H4 (cell line): Measurements from ENCODE around the gene ESR1. TPM values are rescaled to one million over a fixed set of nuclear protein-coding genes. Genes with fewer than 3 reads are reported as not detected.
"Not testable (repeated sequence)": the region's sequence is repeated elsewhere in the genome, so short reads cannot be mapped to it uniquely, and the experiment has no call there.

ENCODE experiments used
- DNase-seq: peaks from one replicate; pipeline ENCODE4 v3.0.0-alpha.2; 2015; ENCODE audit warnings: low spot score
- total RNA-seq: library from RNA; depleted of rRNA; stranded (reverse); fragments of >200 nt; shearing (Covaris generic); gene quantifications from 2 replicates; pipeline ENCODE4 v1.2.3, GENCODE V29; 2014

The ESR1 gene
- total RNA-seq, 1 experiment from 2014 or later = not detected

DNA sequence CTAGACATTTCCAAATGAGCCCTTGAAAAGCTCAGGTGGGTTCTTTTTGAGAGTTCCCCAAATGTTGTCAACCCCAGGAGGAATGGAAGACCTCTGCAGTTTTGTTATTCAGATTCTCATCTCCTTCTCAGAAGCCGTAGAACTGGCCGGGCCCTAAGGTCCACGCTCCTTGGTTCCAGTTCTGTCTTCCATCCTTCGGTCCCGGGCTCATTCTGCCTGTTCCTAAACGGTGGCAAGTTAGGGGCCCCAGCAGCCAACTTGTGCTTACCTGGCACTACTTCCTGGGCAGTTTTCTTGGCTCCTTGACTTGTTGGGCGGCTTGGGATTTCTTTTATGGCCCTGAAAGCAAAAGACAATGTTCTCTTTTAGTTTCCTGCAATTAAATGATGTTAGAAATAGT is 6.4 kb downstream of the ESR1 start:
- DNase-seq = no peak

DNA sequence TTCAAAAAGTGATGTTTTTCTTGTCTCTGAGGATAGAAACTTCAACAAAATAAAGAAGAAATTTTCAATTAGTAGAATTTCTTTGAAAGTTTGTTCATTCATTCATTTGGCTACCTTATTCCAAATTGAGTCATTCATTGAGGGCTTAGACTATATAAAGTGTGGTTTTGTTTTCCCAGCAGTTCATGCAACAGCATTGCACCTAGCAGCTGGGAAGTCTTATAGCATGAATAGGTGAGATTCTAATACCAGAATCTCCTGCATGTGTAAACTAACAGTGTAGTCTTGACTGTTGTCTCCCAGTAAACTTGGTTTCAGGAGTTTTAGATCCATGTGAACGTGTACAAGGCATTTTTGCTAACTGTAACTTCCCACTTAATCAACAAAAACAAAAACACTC is 7.1 kb downstream of the ESR1 start:
- DNase-seq = no peak

DNA sequence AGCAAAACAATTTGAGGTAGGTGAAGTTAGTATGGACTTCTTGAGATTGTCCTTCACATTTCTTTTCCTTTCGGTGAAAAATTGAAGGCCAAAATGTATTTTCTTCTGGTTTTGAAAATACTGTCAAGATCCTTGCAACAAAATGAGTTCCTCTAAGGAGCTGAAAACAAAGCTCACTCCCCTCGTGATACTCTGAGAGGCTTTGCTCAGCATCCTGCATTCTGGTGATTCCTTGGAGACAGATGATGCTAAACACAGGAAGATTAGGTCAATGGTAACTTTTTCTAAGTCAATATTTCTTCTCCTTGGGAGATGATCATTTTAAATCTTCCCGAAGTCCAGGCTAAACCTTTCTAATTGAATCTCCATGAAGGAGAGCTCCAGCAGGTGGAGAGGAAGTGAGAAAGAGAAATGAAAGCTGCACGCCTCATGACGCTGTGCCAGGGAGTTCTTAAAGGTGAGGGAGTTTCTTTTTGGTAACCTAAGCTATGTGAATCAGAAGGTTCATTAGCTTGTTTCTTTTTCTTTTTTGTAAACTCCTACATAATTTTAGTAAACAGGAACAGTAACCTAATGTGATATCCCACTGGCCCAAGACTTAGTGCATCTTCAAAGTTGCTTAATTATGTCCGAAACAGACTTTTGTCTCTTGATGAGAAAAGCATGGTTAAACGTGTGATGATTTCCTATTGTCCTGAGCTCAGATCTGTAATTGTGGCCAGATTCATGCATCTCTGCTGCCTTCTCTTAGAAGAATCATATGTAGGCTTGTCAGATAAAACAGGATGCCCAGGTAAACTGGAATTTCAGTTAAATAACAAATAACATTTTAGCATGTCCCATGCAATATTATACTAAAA is 15.0 kb downstream of the ESR1 start:
- DNase-seq = no peak

DNA sequence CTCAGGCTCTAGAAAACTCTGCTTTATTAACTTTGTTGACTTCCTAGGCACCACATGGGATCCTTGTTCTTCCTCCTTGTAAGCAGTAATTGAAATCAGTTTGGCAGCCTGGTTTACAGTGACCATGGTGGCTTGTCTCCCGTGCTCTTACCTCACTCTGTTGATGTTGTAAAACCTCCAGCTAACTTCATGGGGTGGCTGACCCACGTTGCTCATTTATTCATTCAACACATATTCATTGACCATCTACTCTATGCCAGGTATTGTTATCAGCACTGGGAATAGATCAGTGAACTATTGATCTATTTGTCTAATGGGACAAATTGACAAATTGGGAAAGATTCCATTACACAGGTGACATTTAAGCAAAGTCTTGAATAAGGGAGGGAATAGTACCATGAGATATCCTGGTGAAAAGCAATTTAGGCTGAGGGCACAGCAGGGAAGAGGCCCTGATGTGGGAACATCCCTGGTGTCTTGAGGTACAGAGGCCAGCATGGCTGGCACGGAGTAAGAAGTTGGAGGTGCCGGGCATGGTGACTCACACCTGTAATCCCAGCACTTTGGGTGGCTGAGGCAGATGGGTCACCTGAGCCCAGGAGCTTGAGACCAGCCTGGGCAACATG is 19.1 kb downstream of the ESR1 start:
- DNase-seq = no peak

DNA sequence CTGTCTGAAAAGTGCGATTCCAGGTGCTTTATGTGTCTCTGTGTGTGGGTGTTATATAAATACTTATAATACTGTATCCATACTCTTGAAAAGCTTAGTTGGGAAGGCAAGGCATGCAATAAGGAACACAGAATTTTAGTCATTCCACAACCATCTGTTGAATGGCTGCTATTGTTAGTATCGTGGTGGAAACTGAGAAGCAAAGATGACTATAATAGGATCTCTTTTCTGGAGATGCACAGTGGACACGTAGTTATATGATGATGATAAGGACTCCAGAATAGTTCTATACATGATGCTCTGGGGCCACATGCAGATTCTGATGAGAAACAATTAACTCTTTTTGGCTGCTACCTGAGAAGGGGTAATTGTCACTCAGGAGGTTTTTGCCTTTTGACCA is 25.2 kb downstream of the ESR1 start:
- DNase-seq = no peak

DNA sequence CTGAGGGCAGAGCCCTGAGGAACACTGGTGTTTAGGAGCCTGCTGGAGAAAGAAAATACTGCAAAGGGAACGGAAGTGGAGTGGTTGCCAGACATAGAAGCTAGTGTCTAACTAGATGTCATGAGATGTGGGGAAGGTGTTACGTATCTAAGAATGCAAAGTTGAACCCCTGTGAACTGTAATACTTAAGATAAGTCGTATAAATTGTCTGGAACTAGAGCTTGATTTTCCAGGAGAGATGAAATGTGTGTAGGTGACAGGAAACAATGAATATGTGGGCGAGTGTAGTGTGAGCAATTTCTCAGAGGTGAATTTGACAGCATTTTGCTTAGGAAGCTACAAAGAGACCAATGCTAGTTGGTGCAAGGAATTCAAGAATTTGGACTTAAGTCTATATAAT is 27.9 kb downstream of the ESR1 start:
- DNase-seq = no peak

DNA sequence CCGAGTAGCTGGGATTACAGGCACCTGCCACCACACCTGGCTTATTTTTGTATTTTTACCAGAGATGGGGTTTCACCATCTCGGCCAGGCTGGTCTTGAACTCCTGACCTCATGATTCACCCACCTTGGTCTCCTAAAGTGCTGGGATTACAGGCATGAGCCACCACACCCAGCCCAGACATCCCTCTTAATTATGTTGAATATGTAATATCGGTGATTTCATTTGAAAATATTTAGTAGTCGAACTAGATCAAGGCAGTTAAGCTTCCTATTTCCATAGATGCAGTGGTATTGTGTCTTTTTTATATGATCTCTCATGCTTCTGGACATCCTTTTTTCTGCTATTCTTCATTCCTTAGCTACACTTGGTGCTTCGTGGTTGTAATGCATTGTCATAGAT is 29.7 kb downstream of the ESR1 start:
- no peak for DNase-seq

DNA sequence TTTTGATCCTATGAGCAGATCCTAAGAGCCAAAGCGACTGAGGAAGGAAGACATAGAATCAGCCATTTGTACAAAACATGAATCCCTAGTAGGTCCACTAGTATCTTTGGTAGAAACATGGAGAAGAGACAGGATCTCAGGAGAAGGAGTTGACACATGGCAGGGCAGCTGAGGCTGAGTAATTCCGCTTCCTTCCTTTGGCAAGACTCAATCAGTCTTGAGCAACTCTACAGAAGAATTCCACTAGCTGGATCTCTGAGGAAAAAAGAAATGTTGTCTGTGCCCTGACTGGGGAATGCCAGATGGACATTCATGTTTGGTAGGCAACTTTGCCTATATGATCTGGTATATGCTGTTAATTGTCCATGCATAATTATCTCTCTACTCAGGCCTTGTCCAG is 35.3 kb downstream of the ESR1 start:
- DNase-seq = no peak

DNA sequence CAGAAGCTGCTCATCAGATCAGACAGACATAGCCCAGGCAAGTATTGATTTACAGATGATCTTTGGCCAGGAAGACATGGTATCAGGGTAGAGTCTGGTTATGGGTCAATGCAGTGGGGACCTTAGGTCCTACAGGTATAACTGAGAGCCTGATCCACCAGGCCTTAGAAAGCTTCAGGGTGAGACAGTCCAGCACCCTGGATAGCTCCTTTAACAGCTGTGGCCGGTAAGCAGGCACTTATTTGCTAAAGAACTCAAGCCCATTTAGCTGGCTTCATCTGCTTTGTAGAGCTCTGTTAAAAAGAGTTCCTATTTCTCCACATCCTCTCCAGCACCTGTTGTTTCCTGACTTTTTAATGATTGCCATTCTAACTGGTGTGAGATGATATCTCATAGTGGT is 39.6 kb downstream of the ESR1 start:
- peak; percentile 3 for DNase-seq

DNA sequence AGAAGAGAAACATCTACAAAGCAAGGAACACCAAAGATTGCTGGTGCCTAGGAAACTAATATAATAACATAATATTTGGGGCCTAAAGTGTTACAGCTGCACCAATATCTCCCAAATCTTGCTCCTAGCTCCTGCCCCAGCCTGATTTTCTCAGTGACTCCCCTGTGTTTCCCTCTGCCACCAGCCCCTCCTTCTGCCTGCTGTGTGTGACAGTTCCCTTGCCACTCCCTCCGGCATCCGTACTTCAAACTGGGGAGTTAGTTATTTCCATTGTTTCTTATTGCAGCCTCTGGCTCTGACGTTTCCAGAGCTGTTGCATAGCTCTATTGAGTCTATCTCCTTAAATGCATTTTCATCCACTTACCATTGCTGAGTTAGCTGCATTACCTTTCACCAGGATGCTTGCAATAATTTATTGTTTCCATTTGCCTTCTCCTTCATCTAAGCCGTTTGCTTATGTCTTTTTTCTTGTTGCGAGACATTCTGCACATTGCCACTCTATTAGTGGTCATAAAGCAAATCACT is 43.1 kb downstream of the ESR1 start:
- DNase-seq = no peak

DNA sequence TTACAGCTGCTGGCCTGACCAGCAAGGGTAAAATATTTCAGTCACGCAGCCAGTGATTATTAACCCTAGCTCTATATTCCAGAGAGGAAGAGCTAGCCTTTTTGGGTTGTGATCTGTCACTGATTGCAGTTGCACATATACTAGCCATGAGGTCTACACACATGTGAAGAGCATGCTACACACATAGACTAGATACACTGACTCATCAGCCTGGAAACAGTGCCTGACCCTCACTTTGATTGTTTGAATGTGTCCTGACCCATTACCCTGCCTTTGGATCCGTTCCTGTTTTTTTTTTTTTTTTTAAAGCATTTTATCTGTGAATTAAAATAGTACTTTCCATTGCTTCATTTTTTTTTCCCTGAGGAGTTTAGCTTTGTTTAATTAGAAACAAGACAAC is 50.8 kb downstream of the ESR1 start:
- no peak for DNase-seq

DNA sequence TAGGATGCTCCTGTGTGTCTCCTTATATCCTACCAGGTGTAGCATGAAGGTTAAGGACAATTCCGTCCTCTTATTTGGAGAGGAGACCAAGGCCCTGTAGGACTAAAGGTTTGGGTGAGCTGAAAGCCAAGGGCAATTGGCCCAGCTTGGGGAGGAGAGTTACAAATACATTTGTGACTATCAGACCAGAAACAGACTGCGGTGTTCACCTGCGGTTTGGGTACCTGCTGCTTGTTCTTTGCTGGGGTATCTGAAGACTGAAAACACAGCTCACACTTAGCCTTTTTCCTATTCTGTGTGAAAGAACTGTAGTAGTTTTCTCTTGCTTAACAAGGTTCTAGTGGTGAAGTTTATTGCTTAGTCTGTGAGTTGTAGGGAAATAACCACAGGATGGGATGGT is 55.0 kb downstream of the ESR1 start:
- DNase-seq = no peak

DNA sequence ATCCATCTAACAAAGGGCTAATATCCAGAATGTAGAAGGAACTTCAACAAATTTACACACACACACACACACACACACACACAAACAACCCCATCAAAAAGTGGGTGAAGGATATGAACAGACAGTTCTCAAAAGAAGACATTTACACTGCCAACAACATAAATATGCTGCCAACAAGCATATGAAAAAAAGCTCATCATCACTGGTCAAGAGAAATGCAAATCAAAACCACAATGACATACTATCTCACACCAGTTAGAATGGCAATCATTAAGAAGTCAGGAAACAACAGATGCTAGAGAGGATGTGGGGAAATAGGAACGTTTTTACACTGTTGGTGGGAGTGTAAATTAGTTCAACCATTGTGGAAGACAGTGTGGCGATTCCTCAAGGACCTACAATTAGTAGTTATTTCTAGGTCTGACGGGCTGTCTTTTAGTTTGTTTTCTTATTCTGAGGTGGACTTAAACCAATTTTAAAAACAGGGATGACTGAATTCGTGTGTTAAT is 59.9 kb downstream of the ESR1 start:
- DNase-seq = not testable (repeated sequence)

DNA sequence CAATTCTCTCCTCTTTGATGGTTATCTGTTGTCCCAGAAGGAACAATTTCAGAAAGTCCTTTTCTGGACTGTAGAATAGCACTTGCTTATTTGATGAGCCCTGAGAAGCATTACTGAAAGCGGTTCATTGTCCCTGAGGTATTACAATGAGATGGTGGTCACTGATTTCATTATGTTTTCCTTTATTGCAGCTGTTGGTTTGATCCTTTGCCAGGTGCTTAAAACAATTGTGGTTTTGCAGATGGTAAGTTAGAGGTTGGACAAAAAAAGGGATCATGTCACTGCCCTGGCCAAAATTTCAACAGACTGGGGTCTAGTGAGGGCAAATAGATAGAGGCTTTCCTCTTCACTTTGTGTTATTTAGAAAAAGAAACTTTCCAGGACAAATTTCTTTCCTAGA is 61.9 kb downstream of the ESR1 start:
- no peak for DNase-seq

DNA sequence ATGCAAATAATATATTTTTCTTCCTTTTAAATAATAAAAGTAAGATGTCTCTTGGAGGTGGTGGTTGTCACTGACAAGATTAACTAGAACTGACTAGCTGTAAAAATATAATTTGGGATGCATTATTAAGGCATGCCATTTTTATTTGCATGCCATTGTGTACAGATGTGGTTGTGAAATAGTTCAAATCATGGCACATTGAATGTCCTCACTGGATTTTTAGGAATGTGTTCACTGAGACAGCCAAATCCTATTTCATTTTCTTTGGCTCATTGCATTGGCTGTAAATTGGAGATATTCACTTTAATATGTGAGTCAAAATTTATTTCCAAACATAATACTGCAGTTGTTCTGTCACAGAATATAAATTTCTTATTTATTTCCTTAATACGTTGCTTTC is 62.3 kb downstream of the ESR1 start:
- DNase-seq = no peak

DNA sequence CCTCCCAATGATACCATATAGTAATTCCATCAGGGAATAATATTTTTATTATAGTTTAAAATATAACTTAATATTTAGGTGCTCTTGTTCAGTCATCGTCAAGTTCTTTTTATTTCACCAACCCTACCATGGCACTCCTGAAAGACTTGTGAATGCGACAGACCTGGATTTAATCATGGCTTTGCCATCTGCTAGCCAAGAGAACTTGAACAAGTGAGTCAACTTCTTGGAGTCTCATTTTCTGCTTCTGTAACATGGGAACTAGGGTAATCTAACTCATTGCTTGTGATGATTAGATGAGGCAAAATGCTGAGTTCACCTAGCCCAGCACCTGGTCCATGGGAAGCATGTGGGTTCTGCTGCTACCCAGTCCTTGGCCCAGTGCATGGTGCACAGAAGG is 62.9 kb downstream of the ESR1 start:
- DNase-seq = no peak

DNA sequence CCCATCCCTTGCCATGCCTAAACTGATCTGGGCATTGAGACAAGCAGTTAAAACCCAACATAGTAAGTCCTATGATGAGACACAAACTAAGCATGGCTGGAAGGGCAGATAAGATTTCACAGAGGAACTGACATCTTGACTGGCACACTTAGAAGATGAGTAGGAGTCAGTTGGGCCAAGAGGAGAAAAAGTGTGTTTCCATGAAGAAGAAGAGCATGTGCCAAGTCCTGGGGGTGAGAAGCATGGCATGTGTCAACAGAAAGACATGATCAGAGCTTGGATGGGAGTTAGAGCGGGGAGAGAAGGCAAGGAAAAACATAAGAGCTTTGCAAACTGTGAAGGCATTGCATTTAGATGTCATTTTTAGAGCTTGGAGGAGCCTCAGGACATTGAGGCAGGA is 68.0 kb downstream of the ESR1 start:
- no peak for DNase-seq

DNA sequence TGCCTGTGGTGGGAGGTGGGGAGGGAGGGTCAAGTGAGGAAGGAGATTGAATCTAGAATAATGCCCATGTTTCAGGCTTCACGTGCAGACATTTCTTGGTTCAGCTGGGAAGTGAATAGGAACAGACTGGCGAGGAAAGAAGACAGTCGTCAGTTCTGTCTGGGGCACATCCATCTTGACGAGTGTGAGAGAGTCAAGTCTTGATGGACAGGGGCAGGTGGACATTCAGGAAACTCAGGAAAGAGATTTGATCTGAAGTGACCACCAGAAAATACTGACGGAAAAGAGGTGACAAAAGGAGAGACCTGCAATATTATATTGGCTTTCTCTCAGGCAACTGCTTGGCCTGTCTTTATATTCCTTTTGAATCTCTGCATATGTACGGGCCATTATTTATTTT is 68.6 kb downstream of the ESR1 start:
- DNase-seq = no peak

DNA sequence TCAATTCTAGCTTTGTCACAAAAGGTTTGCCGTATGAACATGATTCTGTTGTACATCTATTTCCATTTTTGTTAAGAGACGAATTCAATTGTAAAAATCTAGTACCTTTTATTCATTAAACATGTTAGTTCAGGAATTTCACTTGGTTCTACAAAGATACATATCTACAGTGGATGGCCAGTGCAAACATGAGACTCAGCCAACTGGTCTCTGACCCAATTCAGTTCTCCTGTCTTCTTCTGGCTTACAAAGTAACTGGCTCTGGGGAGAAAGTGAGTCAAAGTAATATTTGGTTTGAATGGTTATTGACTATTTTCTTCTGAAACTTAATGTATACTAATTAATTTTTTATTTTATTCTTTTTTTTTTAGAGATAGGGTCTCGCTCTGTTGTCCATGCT is 70.0 kb downstream of the ESR1 start:
- no peak for DNase-seq

DNA sequence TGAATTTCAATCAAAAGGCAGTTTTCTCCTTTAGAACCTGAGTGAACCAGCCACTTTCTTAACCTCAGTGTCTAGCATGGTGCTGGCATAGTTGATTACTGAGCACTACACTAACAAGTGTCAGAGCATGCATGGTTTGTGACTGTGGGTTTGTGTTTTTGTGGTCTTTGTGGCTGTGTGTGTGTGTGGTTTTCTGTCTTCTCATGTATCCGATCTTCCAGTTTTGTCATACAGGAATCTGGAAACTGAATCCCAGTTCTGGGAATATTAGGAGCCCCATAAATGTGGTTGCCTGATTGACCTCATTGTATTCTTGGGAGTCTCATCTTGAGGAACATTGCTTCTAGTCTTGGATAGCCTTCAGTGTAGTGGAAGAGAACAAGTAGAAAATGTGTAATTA is 73.7 kb downstream of the ESR1 start:
- peak; percentile 3 for DNase-seq

DNA sequence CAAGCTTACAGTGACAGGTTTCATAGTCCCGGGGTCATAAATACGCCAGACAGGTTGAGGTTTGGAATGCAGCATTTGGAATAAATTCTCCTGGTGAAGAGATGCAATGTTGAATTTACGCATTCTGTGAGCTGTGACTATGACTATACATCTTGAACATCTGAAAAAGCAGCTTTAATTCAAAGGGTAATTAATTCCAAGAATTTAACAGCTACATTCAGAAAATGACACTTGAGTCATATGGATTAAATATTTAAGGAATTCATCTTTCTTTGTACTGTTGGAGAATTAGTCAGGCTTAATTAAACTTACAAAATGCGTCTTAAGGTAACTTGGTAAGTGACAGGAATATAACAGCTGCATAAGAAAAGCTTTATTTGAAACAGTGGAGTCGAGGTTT is 74.7 kb downstream of the ESR1 start:
- DNase-seq = no peak

DNA sequence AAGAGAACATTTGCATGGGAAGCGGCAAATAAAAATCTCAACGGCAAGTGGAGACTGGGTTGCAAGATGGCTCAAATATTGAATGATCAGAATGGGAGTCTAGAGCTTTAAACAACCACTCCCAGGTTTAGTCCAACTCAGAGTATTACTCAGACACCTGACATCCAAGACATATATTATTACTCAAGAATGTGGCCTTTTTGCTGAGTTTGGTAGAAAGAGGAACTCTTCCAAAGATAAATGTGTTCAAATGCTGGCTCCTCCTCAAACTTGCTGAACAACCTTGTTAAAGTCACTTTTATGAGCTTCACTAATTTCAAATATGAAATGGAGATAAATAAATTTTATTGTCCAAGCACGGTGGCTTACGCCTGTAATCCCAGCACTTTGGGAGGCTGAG is 77.8 kb downstream of the ESR1 start:
- no peak for DNase-seq

DNA sequence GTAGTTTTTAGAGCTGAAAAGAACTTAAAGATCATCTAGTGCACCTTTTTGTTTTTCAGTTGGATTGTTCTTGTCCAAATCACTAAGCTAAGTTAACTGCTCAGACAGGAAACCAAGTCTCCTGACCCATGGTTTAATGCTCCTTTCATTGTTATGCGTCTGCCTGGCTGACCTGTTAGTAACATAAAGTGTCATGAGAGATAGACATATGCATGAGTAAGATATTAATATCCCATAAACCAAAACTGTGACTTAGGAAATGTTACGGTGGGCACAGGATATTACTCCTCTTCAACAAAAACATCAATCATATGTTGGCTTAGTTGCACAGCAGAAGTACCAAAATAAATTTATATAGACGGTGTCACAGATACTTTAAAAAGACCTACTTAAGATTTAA is 84.0 kb downstream of the ESR1 start:
- DNase-seq = no peak
